SK-N-SH (cell line): Measurements from ENCODE around the gene ETS1.

Source experiments
- EP300 ChIP-seq, 2 experiments: IDR thresholded peaks; 2 replicates each; pipeline versions ENCODE4 v1.4.0 to v1.6.1; 2012; ENCODE audit warnings: borderline replicate concordance in 1 of 2, low read depth in 1 of 2, low read length in 1 of 2
- JUND ChIP-seq: IDR thresholded peaks from 2 replicates; pipeline ENCODE4 v1.4.0; 2012
- NRF1 ChIP-seq: IDR thresholded peaks from 2 replicates; pipeline ENCODE4 v1.6.1; 2012; ENCODE audit warnings: low read depth, mild to moderate bottlenecking, low read length
- POLR2AphosphoS5 ChIP-seq: IDR thresholded peaks from 2 replicates; pipeline ENCODE4 v1.6.1; 2012; ENCODE audit warnings: low read depth, low read length
- RAD21 ChIP-seq: IDR thresholded peaks from 2 replicates; pipeline ENCODE4 v1.6.1; 2012; ENCODE audit warnings: mild to moderate bottlenecking, low read length
- RCOR1 ChIP-seq: fragments of 150-350 bp; IDR thresholded peaks from 2 replicates; pipeline ENCODE4 v1.6.1; 2017; ENCODE audit warnings: antibody characterized with exemption, low read length
- TAF1 ChIP-seq: IDR thresholded peaks from 2 replicates; pipeline ENCODE4 v1.6.1; 2012; ENCODE audit warnings: low read depth, mild to moderate bottlenecking, low read length, moderate library complexity, borderline replicate concordance
- TCF12 ChIP-seq: IDR thresholded peaks from 2 replicates; pipeline ENCODE4 v1.4.0; 2012
- TF ChIP-seq, protein P1 (sequence below): fragments of 200-600 bp; sonication (generic); IDR thresholded peaks from 2 replicates; pipeline ENCODE4 v1.6.1; 2017; ENCODE audit warnings: antibody characterized with exemption, mild to moderate bottlenecking, moderate library complexity
- TF ChIP-seq, protein P2 (sequence below): IDR thresholded peaks from 2 replicates; pipeline ENCODE4 v1.6.1; 2012; ENCODE audit warnings: mild to moderate bottlenecking, low read depth, low read length, moderate library complexity
- TF ChIP-seq, protein P3 (sequence below): fragments of 150-350 bp; IDR thresholded peaks from 2 replicates; pipeline ENCODE4 v1.6.1; 2017; ENCODE audit warnings: antibody characterized with exemption, low read length, low read depth, borderline replicate concordance

DNA sequence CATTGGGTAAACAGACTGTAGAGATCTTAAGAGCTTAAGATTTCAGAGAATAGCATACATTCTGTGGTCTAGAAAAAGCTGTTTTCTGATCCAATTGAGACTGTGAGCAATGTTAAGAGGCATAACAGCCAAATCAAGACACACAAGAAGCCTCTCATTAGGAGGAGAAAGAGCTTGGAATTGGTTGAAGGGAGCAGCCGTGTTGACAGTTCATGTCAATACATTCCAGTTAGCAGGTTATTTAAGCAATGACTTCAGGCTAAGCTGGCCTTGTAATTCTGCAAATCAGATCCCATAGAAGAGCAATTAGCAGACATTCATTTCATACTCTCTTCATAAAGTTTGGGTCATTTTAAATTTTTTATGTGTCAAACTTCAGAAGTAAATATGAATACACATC lies 50.9 kb downstream of the ETS1 start:
- no peak for TF ChIP-seq TCF12
- TF ChIP-seq, protein P1, sequence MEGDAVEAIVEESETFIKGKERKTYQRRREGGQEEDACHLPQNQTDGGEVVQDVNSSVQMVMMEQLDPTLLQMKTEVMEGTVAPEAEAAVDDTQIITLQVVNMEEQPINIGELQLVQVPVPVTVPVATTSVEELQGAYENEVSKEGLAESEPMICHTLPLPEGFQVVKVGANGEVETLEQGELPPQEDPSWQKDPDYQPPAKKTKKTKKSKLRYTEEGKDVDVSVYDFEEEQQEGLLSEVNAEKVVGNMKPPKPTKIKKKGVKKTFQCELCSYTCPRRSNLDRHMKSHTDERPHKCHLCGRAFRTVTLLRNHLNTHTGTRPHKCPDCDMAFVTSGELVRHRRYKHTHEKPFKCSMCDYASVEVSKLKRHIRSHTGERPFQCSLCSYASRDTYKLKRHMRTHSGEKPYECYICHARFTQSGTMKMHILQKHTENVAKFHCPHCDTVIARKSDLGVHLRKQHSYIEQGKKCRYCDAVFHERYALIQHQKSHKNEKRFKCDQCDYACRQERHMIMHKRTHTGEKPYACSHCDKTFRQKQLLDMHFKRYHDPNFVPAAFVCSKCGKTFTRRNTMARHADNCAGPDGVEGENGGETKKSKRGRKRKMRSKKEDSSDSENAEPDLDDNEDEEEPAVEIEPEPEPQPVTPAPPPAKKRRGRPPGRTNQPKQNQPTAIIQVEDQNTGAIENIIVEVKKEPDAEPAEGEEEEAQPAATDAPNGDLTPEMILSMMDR, result no peak
- no peak for TF ChIP-seq NRF1
- TF ChIP-seq POLR2AphosphoS5, result no peak
- TF ChIP-seq, protein P2, sequence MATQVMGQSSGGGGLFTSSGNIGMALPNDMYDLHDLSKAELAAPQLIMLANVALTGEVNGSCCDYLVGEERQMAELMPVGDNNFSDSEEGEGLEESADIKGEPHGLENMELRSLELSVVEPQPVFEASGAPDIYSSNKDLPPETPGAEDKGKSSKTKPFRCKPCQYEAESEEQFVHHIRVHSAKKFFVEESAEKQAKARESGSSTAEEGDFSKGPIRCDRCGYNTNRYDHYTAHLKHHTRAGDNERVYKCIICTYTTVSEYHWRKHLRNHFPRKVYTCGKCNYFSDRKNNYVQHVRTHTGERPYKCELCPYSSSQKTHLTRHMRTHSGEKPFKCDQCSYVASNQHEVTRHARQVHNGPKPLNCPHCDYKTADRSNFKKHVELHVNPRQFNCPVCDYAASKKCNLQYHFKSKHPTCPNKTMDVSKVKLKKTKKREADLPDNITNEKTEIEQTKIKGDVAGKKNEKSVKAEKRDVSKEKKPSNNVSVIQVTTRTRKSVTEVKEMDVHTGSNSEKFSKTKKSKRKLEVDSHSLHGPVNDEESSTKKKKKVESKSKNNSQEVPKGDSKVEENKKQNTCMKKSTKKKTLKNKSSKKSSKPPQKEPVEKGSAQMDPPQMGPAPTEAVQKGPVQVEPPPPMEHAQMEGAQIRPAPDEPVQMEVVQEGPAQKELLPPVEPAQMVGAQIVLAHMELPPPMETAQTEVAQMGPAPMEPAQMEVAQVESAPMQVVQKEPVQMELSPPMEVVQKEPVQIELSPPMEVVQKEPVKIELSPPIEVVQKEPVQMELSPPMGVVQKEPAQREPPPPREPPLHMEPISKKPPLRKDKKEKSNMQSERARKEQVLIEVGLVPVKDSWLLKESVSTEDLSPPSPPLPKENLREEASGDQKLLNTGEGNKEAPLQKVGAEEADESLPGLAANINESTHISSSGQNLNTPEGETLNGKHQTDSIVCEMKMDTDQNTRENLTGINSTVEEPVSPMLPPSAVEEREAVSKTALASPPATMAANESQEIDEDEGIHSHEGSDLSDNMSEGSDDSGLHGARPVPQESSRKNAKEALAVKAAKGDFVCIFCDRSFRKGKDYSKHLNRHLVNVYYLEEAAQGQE, result no peak
- no peak for TF ChIP-seq RAD21
- TF ChIP-seq, protein P3, sequence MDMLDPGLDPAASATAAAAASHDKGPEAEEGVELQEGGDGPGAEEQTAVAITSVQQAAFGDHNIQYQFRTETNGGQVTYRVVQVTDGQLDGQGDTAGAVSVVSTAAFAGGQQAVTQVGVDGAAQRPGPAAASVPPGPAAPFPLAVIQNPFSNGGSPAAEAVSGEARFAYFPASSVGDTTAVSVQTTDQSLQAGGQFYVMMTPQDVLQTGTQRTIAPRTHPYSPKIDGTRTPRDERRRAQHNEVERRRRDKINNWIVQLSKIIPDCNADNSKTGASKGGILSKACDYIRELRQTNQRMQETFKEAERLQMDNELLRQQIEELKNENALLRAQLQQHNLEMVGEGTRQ, result no peak
- TF ChIP-seq JUND, result no peak
- TF ChIP-seq RCOR1, result no peak
- TF ChIP-seq EP300 (IDR thresholded peaks at IDR 0.05; ENCODE audit: borderline replicate concordance in 1 of 2, low read depth in 1 of 2, low read length in 1 of 2), result no peak
- no peak for TF ChIP-seq TAF1
